ENCODE measurements around the gene MGLL.

- TF ChIP-seq, protein P1, sequence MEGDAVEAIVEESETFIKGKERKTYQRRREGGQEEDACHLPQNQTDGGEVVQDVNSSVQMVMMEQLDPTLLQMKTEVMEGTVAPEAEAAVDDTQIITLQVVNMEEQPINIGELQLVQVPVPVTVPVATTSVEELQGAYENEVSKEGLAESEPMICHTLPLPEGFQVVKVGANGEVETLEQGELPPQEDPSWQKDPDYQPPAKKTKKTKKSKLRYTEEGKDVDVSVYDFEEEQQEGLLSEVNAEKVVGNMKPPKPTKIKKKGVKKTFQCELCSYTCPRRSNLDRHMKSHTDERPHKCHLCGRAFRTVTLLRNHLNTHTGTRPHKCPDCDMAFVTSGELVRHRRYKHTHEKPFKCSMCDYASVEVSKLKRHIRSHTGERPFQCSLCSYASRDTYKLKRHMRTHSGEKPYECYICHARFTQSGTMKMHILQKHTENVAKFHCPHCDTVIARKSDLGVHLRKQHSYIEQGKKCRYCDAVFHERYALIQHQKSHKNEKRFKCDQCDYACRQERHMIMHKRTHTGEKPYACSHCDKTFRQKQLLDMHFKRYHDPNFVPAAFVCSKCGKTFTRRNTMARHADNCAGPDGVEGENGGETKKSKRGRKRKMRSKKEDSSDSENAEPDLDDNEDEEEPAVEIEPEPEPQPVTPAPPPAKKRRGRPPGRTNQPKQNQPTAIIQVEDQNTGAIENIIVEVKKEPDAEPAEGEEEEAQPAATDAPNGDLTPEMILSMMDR (IDR thresholded peaks at IDR 0.05), result no peak
- no peak for TF ChIP-seq POLR2A (IDR thresholded peaks at IDR 0.05)
Measured at GRCh38 chr3:127716384-127716783, 105.9 kb downstream of the MGLL start.

Data from esophagus squamous epithelium (tissue), 4 donors.